Ectodermal cell (in vitro differentiated cells): ENCODE data around the gene CENPB.
"Not testable (repeated sequence)": the region's sequence is repeated elsewhere in the genome, so short reads cannot be mapped to it uniquely, and the experiment has no call there.

Experiments used
- H3K27ac ChIP-seq: 2 replicates; pipeline ENCODE4 v1.7.0; 2013; ENCODE audit warnings: mild to moderate bottlenecking, low read depth, low read length; ENCODE audit not compliant: insufficient read depth, poor library complexity, severe bottlenecking
- H3K27me3 ChIP-seq: 2 replicates; pipeline ENCODE4 v1.7.0; 2013; ENCODE audit warnings: mild to moderate bottlenecking, low read length; ENCODE audit not compliant: insufficient read depth, control insufficient read depth, poor library complexity, severe bottlenecking
- H3K36me3 ChIP-seq: one replicate; pipeline ENCODE4 v1.7.0; 2013; ENCODE audit warnings: low read length; ENCODE audit not compliant: control insufficient read depth, insufficient read depth
- H3K4me1 ChIP-seq: one replicate; pipeline ENCODE4 v1.7.0; 2013; ENCODE audit warnings: low read length; ENCODE audit not compliant: control insufficient read depth, insufficient read depth
- H3K4me3 ChIP-seq: 2 replicates; pipeline ENCODE4 v1.7.0; 2013; ENCODE audit warnings: low read depth, low read length, control low read depth; ENCODE audit not compliant: insufficient read depth
- H3K9me3 ChIP-seq: 2 replicates; pipeline ENCODE4 v1.7.0; 2013; ENCODE audit warnings: mild to moderate bottlenecking, low read length, moderate library complexity; ENCODE audit not compliant: control insufficient read depth
- WGBS, 2 experiments: methylation state at CpG; one replicate each; pipeline ENCODE4 v1.1.7; 2013; ENCODE audit warnings: missing lambda C conversion rate in 2 of 2; 5-methylcytosine and 5-hydroxymethylcytosine counted together

CENPB gene

DNA sequence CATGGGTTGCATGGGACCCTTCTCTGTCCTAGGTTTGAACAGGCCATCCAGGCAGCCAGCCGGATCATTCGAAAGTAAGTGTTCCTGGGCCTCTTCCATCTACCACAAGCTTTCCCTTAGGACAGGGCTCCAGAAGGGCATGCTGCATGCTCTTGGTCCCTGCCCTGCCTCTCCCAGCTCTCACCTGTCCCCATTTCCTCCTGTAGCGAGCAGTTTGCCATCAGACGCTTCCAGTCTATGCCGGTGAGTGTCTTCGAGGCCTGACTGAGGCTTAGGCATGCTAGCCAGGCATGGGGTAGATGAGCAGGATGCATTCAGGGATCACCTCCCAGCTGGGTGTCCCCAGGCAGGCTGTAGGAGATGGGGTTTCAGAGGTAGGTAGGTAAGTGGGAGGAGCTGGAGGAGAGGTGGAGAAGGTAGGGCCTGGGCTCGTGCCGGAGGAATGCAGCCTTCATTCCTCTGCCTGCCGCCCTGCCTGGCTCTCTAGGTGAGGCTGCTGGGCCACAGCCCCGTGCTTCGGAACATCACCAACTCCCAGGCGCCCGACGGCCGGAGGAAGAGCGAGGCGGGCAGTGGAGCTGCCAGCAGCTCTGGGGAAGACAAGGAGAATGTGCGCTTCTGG is 13.8 kb upstream of the CENPB start:
- Histone ChIP-seq H3K4me1 (peaks cover 21% of the 10 kb centered on the region), H3K27ac (peak overlapping the region; percentile 90), H3K27me3 (peaks cover 19% of the 10 kb centered on the region), H3K36me3 (peaks cover 5% of the 10 kb centered on the region), H3K4me3 (no peak overlapping the region), H3K9me3 (no peaks in the 10 kb centered on the region)
- 79% methylated on average over 18 of the region's 18 CpGs for WGBS, 2 experiments

DNA sequence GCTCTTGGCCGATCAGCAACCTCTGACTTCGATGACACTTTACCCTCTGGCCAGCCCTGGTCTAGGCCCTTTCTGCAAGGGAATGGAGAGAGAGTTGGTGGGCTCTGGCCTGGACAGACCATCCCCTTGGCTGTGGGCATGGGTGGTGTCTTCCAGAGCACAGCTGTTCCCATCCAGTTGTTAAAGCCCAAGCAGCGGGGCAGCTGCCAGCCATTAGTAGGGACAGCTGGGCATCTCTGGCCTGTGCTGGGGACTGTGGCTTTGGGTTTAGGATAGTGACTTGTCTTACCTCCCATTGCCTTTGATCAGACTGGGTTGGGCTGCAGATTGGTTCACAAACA is 12.3 kb upstream of the CENPB start:
- Histone ChIP-seq H3K27ac (no peak overlapping the region), H3K4me3 (no peak overlapping the region), H3K27me3 (peaks cover 30% of the 10 kb centered on the region), H3K36me3 (peaks cover 5% of the 10 kb centered on the region), H3K4me1 (peaks cover 21% of the 10 kb centered on the region), H3K9me3 (no peaks in the 10 kb centered on the region)
- WGBS, 2 experiments, result 92% methylated on average over 3 of the region's 3 CpGs

DNA sequence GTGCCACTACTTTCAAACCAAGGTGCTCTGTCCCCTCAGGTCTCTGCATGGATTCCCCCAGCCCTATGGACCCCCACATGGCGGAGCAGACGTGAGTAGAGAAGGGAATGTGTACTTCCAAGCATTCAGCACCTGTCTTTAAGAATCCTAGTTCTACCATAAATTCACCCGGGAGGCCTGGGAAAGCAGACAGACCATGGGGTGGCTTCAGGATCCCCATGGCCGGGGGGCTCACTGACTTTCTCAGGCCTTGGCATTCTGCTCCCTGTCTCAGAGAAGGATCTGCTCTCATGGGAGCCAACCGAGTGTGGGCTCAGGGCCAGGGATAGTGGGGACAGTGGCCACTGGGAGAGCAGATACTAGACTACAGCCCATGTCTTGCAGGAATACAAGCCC is 11.8 kb upstream of the CENPB start:
- Histone ChIP-seq H3K4me1 (peaks cover 21% of the 10 kb centered on the region), H3K27ac (no peak overlapping the region), H3K27me3 (peaks cover 30% of the 10 kb centered on the region), H3K9me3 (no peaks in the 10 kb centered on the region), H3K4me3 (no peak overlapping the region), H3K36me3 (peaks cover 5% of the 10 kb centered on the region)
- 86 to 91% methylated on average over 5 of the region's 5 CpGs for WGBS, 2 experiments

DNA sequence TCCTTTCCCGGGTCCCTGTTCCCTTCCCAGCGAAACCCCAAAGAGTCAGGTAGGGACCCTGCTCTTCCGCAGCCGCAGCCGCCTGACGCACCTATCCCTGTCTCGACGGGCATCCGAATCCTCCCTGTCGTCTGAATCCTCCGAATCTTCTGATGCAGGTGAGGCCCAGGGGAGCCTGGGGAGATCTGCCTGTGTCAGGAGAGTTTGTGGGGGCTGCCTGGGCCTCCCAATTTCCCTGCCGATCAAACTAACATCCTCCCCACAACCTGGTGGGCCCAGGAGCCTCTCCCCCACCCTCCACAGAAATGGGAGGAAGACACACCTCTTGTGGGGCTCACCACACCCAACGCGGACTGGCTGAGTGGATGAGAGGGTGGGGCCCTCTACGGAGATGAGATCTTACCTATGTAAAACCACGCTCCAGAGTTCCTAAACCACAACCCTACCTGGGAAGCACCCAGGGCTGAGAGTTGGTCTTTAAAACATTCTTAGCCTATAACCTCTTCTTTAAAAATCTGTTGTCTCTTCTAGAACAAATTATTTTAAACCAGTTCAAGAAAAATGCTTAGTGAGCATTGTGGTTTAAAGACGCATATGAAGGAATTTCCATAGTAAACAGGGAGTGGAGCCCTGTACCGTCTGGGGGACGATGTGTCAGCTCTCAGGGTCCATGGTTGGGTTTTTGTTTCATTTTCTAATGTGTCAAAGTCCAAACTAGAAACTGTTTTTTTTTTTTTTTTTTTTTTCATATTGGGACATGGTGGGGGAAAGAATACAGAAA is 11.2 kb upstream of the CENPB start:
- H3K4me3 ChIP-seq, result no peak overlapping the region

DNA sequence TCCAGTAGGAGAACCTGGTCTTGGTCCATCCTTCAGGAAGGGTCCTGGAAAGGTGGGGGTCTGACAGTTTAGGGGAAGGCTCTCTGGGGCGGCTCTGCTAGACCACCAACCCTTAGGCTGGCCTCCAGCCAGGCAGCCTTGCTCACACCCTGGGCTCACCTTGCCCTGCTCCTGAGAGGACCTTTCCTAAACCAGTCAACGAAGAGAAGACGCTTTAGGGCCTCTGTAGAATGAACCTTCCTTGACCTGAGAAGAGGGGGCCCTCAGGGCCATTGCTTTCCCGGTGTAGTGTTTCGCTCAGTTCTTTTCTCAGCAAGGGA is 10.6 kb upstream of the CENPB start:
- 80 to 81% methylated on average over 5 of the region's 5 CpGs for WGBS, 2 experiments
- no peak overlapping the region for H3K27ac ChIP-seq
- peaks cover 5% of the 10 kb centered on the region for H3K36me3 ChIP-seq
- H3K9me3 ChIP-seq, result no peaks in the 10 kb centered on the region
- peak overlapping the region; percentile 52 for H3K4me3 ChIP-seq
- H3K4me1 ChIP-seq, result peaks cover 21% of the 10 kb centered on the region
- peaks cover 30% of the 10 kb centered on the region for H3K27me3 ChIP-seq

More for the DNA sequence above, 11.2 kb upstream of the CENPB start:
- Histone ChIP-seq H3K9me3 (no peaks in the 10 kb centered on the region), H3K4me1 (peaks cover 21% of the 10 kb centered on the region), H3K27ac (no peak overlapping the region), H3K27me3 (peaks cover 30% of the 10 kb centered on the region), H3K36me3 (peaks cover 5% of the 10 kb centered on the region)
- 82 to 87% methylated on average over 19 of the region's 19 CpGs for WGBS, 2 experiments

DNA sequence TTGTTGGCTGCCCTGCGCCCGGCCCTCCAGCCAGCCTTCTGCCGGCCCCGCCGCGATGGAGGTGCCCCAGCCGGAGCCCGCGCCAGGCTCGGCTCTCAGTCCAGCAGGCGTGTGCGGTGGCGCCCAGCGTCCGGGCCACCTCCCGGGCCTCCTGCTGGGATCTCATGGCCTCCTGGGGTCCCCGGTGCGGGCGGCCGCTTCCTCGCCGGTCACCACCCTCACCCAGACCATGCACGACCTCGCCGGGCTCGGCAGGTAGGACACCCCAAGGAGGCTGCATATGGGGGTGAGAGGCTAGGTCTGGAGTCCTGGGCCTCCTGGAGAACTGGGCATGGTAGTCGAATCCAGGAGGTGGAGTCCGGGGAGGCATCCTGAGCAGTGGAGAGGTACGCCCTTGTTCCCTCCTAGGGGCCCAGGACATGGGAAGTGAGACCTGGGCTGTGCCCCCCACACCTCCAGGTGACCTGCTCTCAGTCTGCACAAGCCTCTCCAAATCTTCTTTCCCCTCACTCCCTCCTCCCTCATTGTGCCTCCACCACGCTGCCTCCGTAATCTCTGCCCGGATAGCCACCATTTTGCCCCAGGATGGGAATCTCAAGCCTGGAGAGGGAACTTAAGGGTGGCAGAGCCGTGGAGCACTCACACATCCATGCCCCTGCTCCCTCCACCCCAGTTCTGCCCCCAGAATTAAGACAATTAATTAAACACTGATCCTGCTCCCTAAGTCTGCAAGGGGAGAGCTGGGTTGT is 10.1 kb upstream of the CENPB start:
- H3K27ac ChIP-seq, result no peak overlapping the region
- H3K36me3 ChIP-seq, result peaks cover 4% of the 10 kb centered on the region
- H3K4me3 ChIP-seq, result peak overlapping the region; percentile 52
- no peaks in the 10 kb centered on the region for H3K9me3 ChIP-seq
- peaks cover 30% of the 10 kb centered on the region for H3K27me3 ChIP-seq
- H3K4me1 ChIP-seq, result peaks cover 21% of the 10 kb centered on the region
- WGBS, 2 experiments, result 12% methylated on average over 33 of the region's 33 CpGs

DNA sequence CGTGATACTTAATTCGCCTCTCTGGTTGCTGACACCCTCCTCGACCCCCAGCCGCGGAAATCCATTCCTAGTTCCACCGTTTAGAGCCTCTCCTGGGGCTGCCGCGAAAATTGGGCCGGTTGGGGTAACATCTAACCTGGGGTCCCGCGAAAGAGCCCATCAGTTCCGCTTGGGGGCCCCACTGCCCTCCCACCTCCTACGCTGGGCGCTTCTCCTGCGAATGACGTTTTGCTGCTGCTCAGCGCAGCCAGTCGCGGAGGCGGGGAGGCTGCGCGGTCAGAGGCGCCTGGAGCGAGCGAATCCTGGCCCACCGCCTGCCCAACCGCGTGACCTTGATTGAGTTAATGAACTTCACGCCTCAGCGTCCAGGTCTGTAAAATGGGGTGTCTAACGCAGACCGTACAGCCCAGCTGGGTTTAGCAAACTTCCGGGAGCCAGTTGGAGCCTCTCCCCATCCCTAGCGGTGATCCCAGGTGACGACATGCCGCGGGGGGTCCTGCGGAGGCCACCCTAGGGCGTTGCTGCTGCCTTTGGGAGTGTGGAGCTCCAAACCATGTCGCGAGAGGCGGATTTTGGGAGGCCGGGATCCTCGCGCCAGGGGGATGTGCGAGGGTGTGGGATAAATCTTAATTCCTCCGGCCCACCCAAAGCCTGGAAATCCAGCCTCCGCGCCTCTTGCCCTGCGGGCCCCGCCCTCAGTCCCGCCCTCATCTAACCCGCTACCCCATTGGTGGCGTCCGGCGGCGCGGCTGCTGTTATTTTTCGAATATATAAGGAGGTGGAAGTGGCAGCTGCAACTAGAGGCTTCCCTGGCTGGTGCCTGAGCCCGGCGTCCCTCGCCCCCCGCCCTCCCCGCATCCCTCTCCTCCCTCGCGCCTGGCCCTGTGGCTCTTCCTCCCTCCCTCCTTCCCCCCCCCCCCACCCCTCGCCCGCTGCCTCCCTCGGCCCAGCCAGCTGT is 9.2 kb upstream of the CENPB start, which contains the start of gene CDC25B:
Gene CDC25B (plus strand): TSS at position 800 of the 958 bp plus-strand sequence. CDS start 222 bp downstream, outside the sequence.
- H3K27ac ChIP-seq, result no peak within 1 kb of the TSS
- 3 to 4% methylated on average over 61 to 64 of the region's 69 CpGs for WGBS, 2 experiments

DNA sequence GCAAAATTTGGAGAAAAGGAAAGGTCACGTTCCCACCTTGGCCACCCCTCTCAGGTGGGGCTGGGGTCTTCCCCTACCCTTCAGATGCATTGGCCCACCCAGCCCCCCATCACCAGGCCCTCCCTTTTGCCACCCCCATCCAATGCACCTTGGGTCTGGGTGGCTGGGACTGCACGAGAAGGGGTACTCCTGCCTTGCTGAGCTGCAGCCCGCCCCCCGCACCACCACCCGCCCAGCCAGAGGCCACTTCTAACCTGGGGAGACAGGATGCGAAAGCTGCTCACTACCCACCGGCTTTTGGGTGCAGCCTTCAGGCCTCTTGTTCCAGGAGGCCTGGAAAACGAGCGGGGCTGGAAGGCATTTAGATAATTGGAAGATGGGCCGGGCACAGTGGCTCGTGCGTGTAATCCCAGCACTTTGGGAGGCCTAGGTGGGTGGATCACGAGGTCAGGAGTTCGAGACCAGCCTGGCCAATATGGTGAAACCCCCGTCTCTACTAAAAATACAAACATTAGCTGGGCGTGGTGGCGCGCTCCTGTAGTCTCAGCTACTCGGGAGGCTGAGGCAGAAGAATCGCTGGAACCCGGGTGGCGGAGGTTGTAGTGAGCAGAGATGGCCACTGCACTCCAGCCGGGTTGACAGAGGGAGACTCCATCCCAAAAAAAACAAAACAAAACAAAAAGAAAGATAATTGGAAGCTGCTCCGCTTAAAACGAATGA is 8.3 kb upstream of the CENPB start:
- Histone ChIP-seq H3K4me1 (peaks cover 11% of the 10 kb centered on the region), H3K36me3 (no peaks in the 10 kb centered on the region), H3K27me3 (peaks cover 30% of the 10 kb centered on the region), H3K9me3 (no peaks in the 10 kb centered on the region), H3K27ac (no peak overlapping the region), H3K4me3 (no peak overlapping the region)
- 88 to 91% methylated on average over 25 of the region's 25 CpGs for whole genome bisulfite sequencing, 2 experiments

More for the DNA sequence above, 9.2 kb upstream of the CENPB start, which contains the start of gene CDC25B:
- Histone ChIP-seq H3K36me3 (no peaks in the 10 kb centered on the region), H3K9me3 (no peaks in the 10 kb centered on the region), H3K4me1 (peaks cover 20% of the 10 kb centered on the region), H3K4me3 (peak within 1 kb of the TSS; percentile 52), H3K27me3 (peaks cover 30% of the 10 kb centered on the region)

DNA sequence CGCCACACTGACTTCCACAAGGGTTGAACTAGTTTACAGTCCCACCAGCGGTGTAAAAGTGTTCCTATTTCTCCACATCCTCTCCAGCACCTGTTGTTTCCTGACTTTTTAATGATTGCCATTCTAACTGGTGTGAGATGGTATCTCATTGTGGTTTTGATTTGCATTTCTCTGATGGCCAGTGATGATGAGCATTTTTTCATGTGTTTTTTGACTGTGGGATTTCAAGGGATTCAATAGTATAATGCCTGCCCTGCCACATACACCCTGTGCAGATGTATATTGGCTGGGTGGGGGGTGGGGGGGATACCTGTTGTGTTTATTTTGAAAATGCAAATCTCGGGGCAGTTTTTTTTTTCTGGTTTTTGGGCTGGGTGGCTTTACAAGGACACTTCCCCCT is 7.6 kb upstream of the CENPB start:
- H3K9me3 ChIP-seq, H3K27ac ChIP-seq, H3K36me3 ChIP-seq, H3K4me3 ChIP-seq, H3K4me1 ChIP-seq: not testable (repeated sequence)
- 71 to 88% methylated on average over 1 of the region's 3 CpGs for WGBS, 2 experiments
- peaks cover 30% of the 10 kb centered on the region for H3K27me3 ChIP-seq
